ENCODE measurements around the gene NR2C2.
A peak's percentile ranks its signal among the peaks of the same experiment; 100 is the strongest.

NR2C2 gene

DNA sequence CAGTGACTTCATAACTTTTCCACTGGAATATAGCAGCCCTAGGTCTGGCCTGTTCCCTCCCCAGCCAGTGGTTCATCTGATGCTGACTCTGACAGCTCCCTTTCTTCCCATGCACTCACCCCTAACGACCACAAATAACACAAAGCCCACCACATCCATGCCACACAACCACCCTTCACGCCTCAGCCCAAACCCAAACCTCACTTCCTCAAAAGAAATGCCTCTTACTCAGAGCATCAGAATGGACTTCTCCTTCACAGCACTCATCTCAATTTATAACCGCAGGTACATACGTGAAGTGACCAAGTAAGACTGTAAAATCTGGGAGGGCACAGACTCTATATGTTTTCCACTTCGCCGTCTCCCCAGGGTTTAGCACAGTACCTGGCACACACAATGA, 150.5 kb downstream of the NR2C2 start:
- H3K27ac ChIP-seq: no peak overlapping the region
- in situ Hi-C loops (cut with HindIII; ENCODE audit: low pct_ligation_motif_present, low sequenced_read_pairs): no loop called here
- H3K36me3 ChIP-seq (replicated peaks): peaks cover 13% of the 10 kb centered on the region
- no peaks in the 10 kb centered on the region for H3K27me3 ChIP-seq (replicated peaks)
- DNase-seq: peak; percentile 3
- H3K4me3 ChIP-seq (ENCODE audit: low read depth, low read length): peak overlapping the region; percentile 98
- TF ChIP-seq, protein P1, sequence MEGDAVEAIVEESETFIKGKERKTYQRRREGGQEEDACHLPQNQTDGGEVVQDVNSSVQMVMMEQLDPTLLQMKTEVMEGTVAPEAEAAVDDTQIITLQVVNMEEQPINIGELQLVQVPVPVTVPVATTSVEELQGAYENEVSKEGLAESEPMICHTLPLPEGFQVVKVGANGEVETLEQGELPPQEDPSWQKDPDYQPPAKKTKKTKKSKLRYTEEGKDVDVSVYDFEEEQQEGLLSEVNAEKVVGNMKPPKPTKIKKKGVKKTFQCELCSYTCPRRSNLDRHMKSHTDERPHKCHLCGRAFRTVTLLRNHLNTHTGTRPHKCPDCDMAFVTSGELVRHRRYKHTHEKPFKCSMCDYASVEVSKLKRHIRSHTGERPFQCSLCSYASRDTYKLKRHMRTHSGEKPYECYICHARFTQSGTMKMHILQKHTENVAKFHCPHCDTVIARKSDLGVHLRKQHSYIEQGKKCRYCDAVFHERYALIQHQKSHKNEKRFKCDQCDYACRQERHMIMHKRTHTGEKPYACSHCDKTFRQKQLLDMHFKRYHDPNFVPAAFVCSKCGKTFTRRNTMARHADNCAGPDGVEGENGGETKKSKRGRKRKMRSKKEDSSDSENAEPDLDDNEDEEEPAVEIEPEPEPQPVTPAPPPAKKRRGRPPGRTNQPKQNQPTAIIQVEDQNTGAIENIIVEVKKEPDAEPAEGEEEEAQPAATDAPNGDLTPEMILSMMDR (IDR thresholded peaks at IDR 0.05; ENCODE audit: low read depth, low read length, missing control alignments): no peak
